H9 (cell line): ENCODE measurements around the gene PGM1. TPM values are rescaled to one million over a fixed set of nuclear protein-coding genes. Genes with fewer than 3 reads are reported as not detected.

Experiments
- DNase-seq: peaks from one replicate; pipeline ENCODE4 v3.0.0-alpha.2; 2017
- H2AFZ ChIP-seq: one replicate; pipeline ENCODE4 v1.6.1; 2013; ENCODE audit warnings: mild to moderate bottlenecking, low read length, control low read depth, moderate library complexity
- H2AK5ac ChIP-seq: 2 replicates; pipeline ENCODE4 v1.6.1; 2013; ENCODE audit warnings: low read length, control low read depth, mixed read lengths; ENCODE audit not compliant: insufficient read length
- H2BK120ac ChIP-seq: one replicate; pipeline ENCODE4 v1.6.1; 2013; ENCODE audit warnings: low read depth, mild to moderate bottlenecking, low read length, control low read depth, inconsistent platforms; ENCODE audit not compliant: poor library complexity, severe bottlenecking
- H2BK12ac ChIP-seq: 2 replicates; pipeline ENCODE4 v1.6.1; 2013; ENCODE audit warnings: low read length, control low read depth, mixed read lengths, low read depth; ENCODE audit not compliant: insufficient read length
- H2BK15ac ChIP-seq: 2 replicates; pipeline ENCODE4 v1.6.1; 2013; ENCODE audit warnings: low read depth, low read length, control low read depth
- H2BK20ac ChIP-seq: one replicate; pipeline ENCODE4 v1.6.1; 2013; ENCODE audit warnings: low read depth, mild to moderate bottlenecking, low read length, control low read depth, inconsistent platforms; ENCODE audit not compliant: poor library complexity, severe bottlenecking
- H2BK5ac ChIP-seq: 2 replicates; pipeline ENCODE4 v1.6.1; 2013; ENCODE audit warnings: low read length, control low read depth, mixed read lengths; ENCODE audit not compliant: insufficient read length
- H3K14ac ChIP-seq: 2 replicates; pipeline ENCODE4 v1.6.1; 2013; ENCODE audit warnings: low read length, control low read depth; ENCODE audit not compliant: insufficient read depth
- H3K18ac ChIP-seq: 2 replicates; pipeline ENCODE4 v1.6.1; 2013; ENCODE audit warnings: low read depth, mild to moderate bottlenecking, mixed read lengths, low read length, control low read depth; ENCODE audit not compliant: insufficient read length
- H3K23ac ChIP-seq: 2 replicates; pipeline ENCODE4 v1.6.1; 2013; ENCODE audit warnings: low read length, control low read depth, mixed read lengths, low read depth; ENCODE audit not compliant: insufficient read length
- H3K23me2 ChIP-seq: 2 replicates; pipeline ENCODE4 v1.6.1; 2013; ENCODE audit warnings: low read depth, mild to moderate bottlenecking, mixed read lengths, low read length, control low read depth; ENCODE audit not compliant: insufficient read length, poor library complexity, severe bottlenecking
- H3K27ac ChIP-seq: 2 replicates; pipeline ENCODE4 v1.5.1; 2013; ENCODE audit warnings: low read length, control low read depth, mixed read lengths, low read depth; ENCODE audit not compliant: insufficient read length
- H3K27me3 ChIP-seq: 2 replicates; pipeline ENCODE4 v1.6.1; 2013; ENCODE audit warnings: low read length, control low read depth, inconsistent platforms; ENCODE audit not compliant: insufficient read depth
- H3K4ac ChIP-seq: 2 replicates; pipeline ENCODE4 v1.6.1; 2013; ENCODE audit warnings: low read depth, mild to moderate bottlenecking, control low read depth, inconsistent platforms, low read length, moderate library complexity
- H3K4me1 ChIP-seq: 2 replicates; pipeline ENCODE4 v1.6.1; 2013; ENCODE audit warnings: low read length, control low read depth, inconsistent platforms; ENCODE audit not compliant: insufficient read depth
- H3K4me2 ChIP-seq: 2 replicates; pipeline ENCODE4 v1.6.1; 2013; ENCODE audit warnings: low read length, control low read depth, mixed read lengths; ENCODE audit not compliant: insufficient read length, insufficient read depth
- H3K56ac ChIP-seq: 2 replicates; pipeline ENCODE4 v1.6.1; 2013; ENCODE audit warnings: low read depth, mild to moderate bottlenecking, mixed read lengths, low read length, control low read depth; ENCODE audit not compliant: insufficient read length
- H3K79me1 ChIP-seq: 2 replicates; pipeline ENCODE4 v1.6.1; 2013; ENCODE audit warnings: low read depth, mild to moderate bottlenecking, moderate library complexity, low read length, control low read depth, inconsistent platforms; ENCODE audit not compliant: insufficient read depth, poor library complexity, severe bottlenecking
- H3K79me2 ChIP-seq: 2 replicates; pipeline ENCODE4 v1.6.1; 2013; ENCODE audit warnings: low read length, control low read depth, inconsistent platforms; ENCODE audit not compliant: insufficient read depth
- H3K9ac ChIP-seq: 2 replicates; pipeline ENCODE4 v1.6.1; 2013; ENCODE audit warnings: low read length, control low read depth, mixed read lengths; ENCODE audit not compliant: insufficient read length; ENCODE audit errors: extremely low read depth
- H3K9me3 ChIP-seq: one replicate; pipeline ENCODE4 v1.6.1; 2013; ENCODE audit warnings: low read depth, low read length, inconsistent platforms; ENCODE audit not compliant: control insufficient read depth
- H3T11ph ChIP-seq: one replicate; pipeline ENCODE4 v1.6.1; 2013; ENCODE audit warnings: mild to moderate bottlenecking, low read length, control low read depth, inconsistent platforms
- H4K20me1 ChIP-seq: one replicate; pipeline ENCODE4 v1.6.1; 2013; ENCODE audit not compliant: control insufficient read depth, insufficient read length, insufficient read depth
- H4K5ac ChIP-seq: 2 replicates; pipeline ENCODE4 v1.6.1; 2013; ENCODE audit warnings: low read depth, mild to moderate bottlenecking, mixed read lengths, low read length, control low read depth; ENCODE audit not compliant: insufficient read length
- H4K8ac ChIP-seq: replicated peaks from 2 replicates; pipeline ENCODE4 v1.6.1; 2013; ENCODE audit warnings: low read length, control low read depth, mixed read lengths, low read depth; ENCODE audit not compliant: insufficient read length
- H4K91ac ChIP-seq: 2 replicates; pipeline ENCODE4 v1.6.1; 2013; ENCODE audit warnings: low read depth, mild to moderate bottlenecking, moderate library complexity, mixed read lengths, low read length, control low read depth; ENCODE audit not compliant: insufficient read length
- H3K27ac Mint-ChIP-seq, 3 experiments: 2 replicates in 2 of 3; 3 replicates in 1 of 3; pipeline ENCODE4 v1.8.0; 2020 to 2021; ENCODE audit warnings: mixed read lengths in 3 of 3, mild to moderate bottlenecking in 1 of 3, moderate library complexity in 1 of 3
- H3K27me3 Mint-ChIP-seq: 2 replicates; pipeline ENCODE4 v1.8.0; 2021; ENCODE audit warnings: low read depth, mild to moderate bottlenecking, moderate library complexity, mixed read lengths
- H3K36me3 Mint-ChIP-seq, 3 experiments: 2 replicates in 2 of 3; 3 replicates in 1 of 3; pipeline ENCODE4 v1.8.0; 2020 to 2021; ENCODE audit warnings: low read depth in 3 of 3, mixed read lengths in 3 of 3; ENCODE audit not compliant: insufficient read depth in 1 of 3
- H3K4me1 Mint-ChIP-seq, 2 experiments: 2 replicates each; pipeline ENCODE4 v1.8.0; 2020; ENCODE audit warnings: mixed read lengths in 2 of 2
- H3K4me3 Mint-ChIP-seq, 2 experiments: 2 replicates in 1 of 2; 3 replicates in 1 of 2; pipeline ENCODE4 v1.8.0; 2020 to 2021; ENCODE audit warnings: mild to moderate bottlenecking in 2 of 2, mixed read lengths in 2 of 2, moderate library complexity in 1 of 2
- H3K9me3 Mint-ChIP-seq, 2 experiments: 2 replicates in 1 of 2; 3 replicates in 1 of 2; pipeline ENCODE4 v1.8.0; 2020; ENCODE audit warnings: mild to moderate bottlenecking in 2 of 2, mixed read lengths in 2 of 2, moderate library complexity in 1 of 2
- CTCF ChIP-seq: fragments of 200-600 bp; sonication (generic); conservative IDR thresholded peaks from 3 replicates; pipeline ENCODE4 v1.8.0; 2021; ENCODE audit warnings: antibody characterized with exemption, mild to moderate bottlenecking
- WGBS: extraction: QIAGEN DNeasy Blood & Tissue Kit; methylation state at CpG from one replicate; pipeline ENCODE4 v1.1.7; 2013; ENCODE audit warnings: missing lambda C conversion rate, low lambda C conversion rate, mixed read lengths; ENCODE audit not compliant: insufficient read length; ENCODE audit errors: extremely low coverage; 5-methylcytosine and 5-hydroxymethylcytosine counted together
- total RNA-seq: library from RNA; stranded (reverse); gene quantifications from 2 replicates; pipeline ENCODE4 v1.2.1, GENCODE V29; 2021

Gene PGM1
- total RNA-seq, 1 experiment from 2014 or later, result 56.4 TPM

- no peaks in the 10 kb centered on the region for H4K20me1 ChIP-seq
- H3K79me2 ChIP-seq, result no peaks in the 10 kb centered on the region
- no peak overlapping the region for H3K27ac ChIP-seq
- no peak overlapping the region for H2BK120ac ChIP-seq
- H4K8ac ChIP-seq, result no peak overlapping the region
- peaks cover 5% of the 10 kb centered on the region for H3K27me3 Mint-ChIP-seq
- H4K91ac ChIP-seq, result no peak overlapping the region
- no peak overlapping the region for H2BK15ac ChIP-seq
- H2AK5ac ChIP-seq, result no peak overlapping the region
- H2AFZ ChIP-seq, result no peak overlapping the region
- H4K5ac ChIP-seq, result no peak overlapping the region
- no peaks in the 10 kb centered on the region for H3K23me2 ChIP-seq
- no peaks in the 10 kb centered on the region for H3K79me1 ChIP-seq
- no peak overlapping the region for H3K4ac ChIP-seq
- H3K18ac ChIP-seq, result no peak overlapping the region
- no peak overlapping the region for H2BK5ac ChIP-seq
- H3K9me3 ChIP-seq, result no peaks in the 10 kb centered on the region
- no peak overlapping the region; a peak in 1 of 7 replicates for H3K27ac Mint-ChIP-seq
- peaks cover 3% of the 10 kb centered on the region; the same call in 1 of the 2 replicates for H3K4me1 ChIP-seq
- no peak overlapping the region for H3K23ac ChIP-seq
- TF ChIP-seq CTCF, result no peak
- no peaks in the 10 kb centered on the region for H3K27me3 ChIP-seq
- H3K4me2 ChIP-seq, result no peak overlapping the region
- no peak overlapping the region for H2BK12ac ChIP-seq
- no peaks in the 10 kb centered on the region for H3K36me3 Mint-ChIP-seq
- H3K4me3 Mint-ChIP-seq, result no peak overlapping the region
- no peak overlapping the region for H3T11ph ChIP-seq
- H2BK20ac ChIP-seq, result no peak overlapping the region
- no peak overlapping the region for H3K14ac ChIP-seq
- peaks cover 17 to 18% of the 10 kb centered on the region in 2 experiments for H3K4me1 Mint-ChIP-seq
- WGBS, result no CpG with 5 or more reads among the region's 6 CpGs
- H3K9me3 Mint-ChIP-seq, result no peaks in the 10 kb centered on the region
- H3K9ac ChIP-seq, result no peak overlapping the region
- no peak for DNase-seq
- no peak overlapping the region for H3K56ac ChIP-seq
Measured at GRCh38 chr1:63701187-63701586, 108.0 kb downstream of the PGM1 start.
